Measurements from ENCODE around the gene TRPM2. TPM values are rescaled to one million over a fixed set of nuclear protein-coding genes. Genes with fewer than 3 reads are reported as not detected.

TRPM2 gene
- total RNA-seq, 6 experiments from 2014 or later, result 0.92 to 2.0 (median 1.2) TPM

- no peak overlapping the region for H3K4me3 ChIP-seq
- intact Hi-C loops (cut with DNase I), result no loop called here
- TF ChIP-seq CTCF (IDR thresholded peaks at IDR 0.05), result no peak
- H3K4me1 ChIP-seq, result peaks cover 0 to 3% (median 0%) of the 10 kb centered on the region in 4 donors
- no peak overlapping the region for H3K27ac ChIP-seq
- H3K27me3 ChIP-seq, result no peaks in the 10 kb centered on the region
- no peak for ATAC-seq
- H3K9me3 ChIP-seq, result no peaks in the 10 kb centered on the region
- H3K36me3 ChIP-seq, result no peaks in the 10 kb centered on the region
- WGBS (ENCODE audit: insufficient coverage, low coverage, low lambda C conversion rate, missing lambda C conversion rate), result 89% methylated on average over 16 of the region's 24 CpGs
- DNase-seq, result peak in 2 of 3 donors; percentile 19 to 29
Observed at GRCh38 chr21:44374601-44375280, 21.3 kb downstream of the TRPM2 start.

- H3K27ac ChIP-seq, result no peak overlapping the region
- H3K9me3 ChIP-seq, result no peaks in the 10 kb centered on the region
- no peaks in the 10 kb centered on the region for H3K36me3 ChIP-seq
- ATAC-seq (peak in 3 of 4 donors; percentile 43 to 61 (median 44)), DNase-seq (peak in 2 of 3 donors; percentile 60 to 63)
- TF ChIP-seq POLR2A (IDR thresholded peaks at IDR 0.05) (no peak), CTCF (IDR thresholded peaks at IDR 0.05) (no peak)
- intact Hi-C loops (cut with DNase I), result no loop called here
- no peak overlapping the region for H3K4me3 ChIP-seq
- no peaks in the 10 kb centered on the region for H3K27me3 ChIP-seq
- H3K4me1 ChIP-seq, result no peaks in the 10 kb centered on the region
- WGBS (ENCODE audit: insufficient coverage, low coverage, low lambda C conversion rate, missing lambda C conversion rate), result 78% methylated on average over 9 of the region's 10 CpGs
Observed at GRCh38 chr21:44375281-44375651, 21.8 kb downstream of the TRPM2 start.

GRCh38 chr21:44375761-44376241 is 22.4 kb downstream of the TRPM2 start:
- TF ChIP-seq CTCF (IDR thresholded peaks at IDR 0.05), result no peak
- TF ChIP-seq POLR2A (IDR thresholded peaks at IDR 0.05), result no peak
- Histone ChIP-seq H3K4me1 (no peaks in the 10 kb centered on the region), H3K27ac (no peak overlapping the region), H3K9me3 (no peaks in the 10 kb centered on the region), H3K4me3 (no peak overlapping the region), H3K27me3 (no peaks in the 10 kb centered on the region), H3K36me3 (no peaks in the 10 kb centered on the region)
- 20% methylated on average over 1 of the region's 19 CpGs for WGBS (ENCODE audit: insufficient coverage, low coverage, low lambda C conversion rate, missing lambda C conversion rate)
- ATAC-seq, result peak in 1 of 4 donors; percentile 50
- peak in 2 of 3 donors; percentile 30 to 50 for DNase-seq
- intact Hi-C loops (cut with DNase I), result no loop called here

- H3K4me1 ChIP-seq, result no peaks in the 10 kb centered on the region
- no peak overlapping the region for H3K4me3 ChIP-seq
- H3K36me3 ChIP-seq, result no peaks in the 10 kb centered on the region
- ATAC-seq, result no peak
- no peaks in the 10 kb centered on the region for H3K9me3 ChIP-seq
- WGBS (ENCODE audit: insufficient coverage, low coverage, low lambda C conversion rate, missing lambda C conversion rate), result 82% methylated on average over 5 of the region's 9 CpGs
- intact Hi-C loops (cut with DNase I), result no loop called here
- no peaks in the 10 kb centered on the region for H3K27me3 ChIP-seq
- no peak overlapping the region for H3K27ac ChIP-seq
- TF ChIP-seq CTCF (IDR thresholded peaks at IDR 0.05), result no peak
- TF ChIP-seq POLR2A (IDR thresholded peaks at IDR 0.05), result no peak
- peak in 2 of 3 donors; percentile 22 to 43 for DNase-seq
Observed at GRCh38 chr21:44376606-44377005, 23.2 kb downstream of the TRPM2 start.
